Suprapubic skin (tissue), 4 donors: ENCODE measurements around the gene PAXX. TPM values are rescaled to one million over a fixed set of nuclear protein-coding genes. Genes with fewer than 3 reads are reported as not detected.

ENCODE experiments used
- DNase-seq, 2 donors: peaks; one replicate each; pipeline ENCODE4 v3.0.0-alpha.2; 2019; ENCODE audit warnings: low spot score in 2 of 2
- H3K27ac ChIP-seq: fragments of 200-600 bp; sonication (generic); one replicate; pipeline ENCODE4 v1.5.1; 2019
- H3K27me3 ChIP-seq: fragments of 200-600 bp; sonication (generic); one replicate; pipeline ENCODE4 v1.5.1; 2019
- H3K36me3 ChIP-seq: fragments of 200-600 bp; sonication (generic); one replicate; pipeline ENCODE4 v1.5.1; 2019
- H3K4me1 ChIP-seq: fragments of 200-600 bp; sonication (generic); one replicate; pipeline ENCODE4 v1.5.1; 2019
- H3K4me3 ChIP-seq: fragments of 200-600 bp; sonication (generic); one replicate; pipeline ENCODE4 v1.5.1; 2019; ENCODE audit warnings: mild to moderate bottlenecking
- H3K9me3 ChIP-seq: fragments of 200-600 bp; sonication (generic); one replicate; pipeline ENCODE4 v1.5.1; 2019
- CTCF ChIP-seq, 2 donors: fragments of 200-600 bp in 1 of 2; fragments of 450-650 bp in 1 of 2; sonication (generic) in 1 of 2; IDR thresholded peaks; one replicate each; pipeline ENCODE4 v1.5.1; 2016 to 2019; ENCODE audit warnings: antibody characterized with exemption in 2 of 2, mild to moderate bottlenecking in 1 of 2, moderate library complexity in 1 of 2
- EP300 ChIP-seq: sonication (generic); formaldehyde crosslinking; IDR thresholded peaks from one replicate; pipeline ENCODE4 v1.6.1; 2017; ENCODE audit warnings: antibody characterized with exemption
- POLR2A ChIP-seq, 2 donors: fragments of 450-650 bp; IDR thresholded peaks; one replicate each; pipeline ENCODE4 v1.6.1; 2017; ENCODE audit warnings: antibody characterized with exemption in 2 of 2, mild to moderate bottlenecking in 2 of 2, moderate library complexity in 2 of 2
- POLR2AphosphoS5 ChIP-seq, 3 donors: sonication (generic); formaldehyde crosslinking; IDR thresholded peaks; one replicate each; pipeline ENCODE4 v1.6.1; 2017; ENCODE audit warnings: antibody characterized with exemption in 3 of 3
- WGBS: methylation state at CpG from one replicate; pipeline ENCODE4 v1.1.5; 2018; 5-methylcytosine and 5-hydroxymethylcytosine counted together
- total RNA-seq, 4 donors: library from RNA; depleted of rRNA; stranded (reverse); fragments of >200 nt; gene quantifications; one replicate each; pipeline ENCODE4 v1.1.0, GENCODE V29; 2016

Gene PAXX
- total RNA-seq, 4 donors from 2014 or later = 43.2 to 68.6 (median 61.5) TPM

DNA sequence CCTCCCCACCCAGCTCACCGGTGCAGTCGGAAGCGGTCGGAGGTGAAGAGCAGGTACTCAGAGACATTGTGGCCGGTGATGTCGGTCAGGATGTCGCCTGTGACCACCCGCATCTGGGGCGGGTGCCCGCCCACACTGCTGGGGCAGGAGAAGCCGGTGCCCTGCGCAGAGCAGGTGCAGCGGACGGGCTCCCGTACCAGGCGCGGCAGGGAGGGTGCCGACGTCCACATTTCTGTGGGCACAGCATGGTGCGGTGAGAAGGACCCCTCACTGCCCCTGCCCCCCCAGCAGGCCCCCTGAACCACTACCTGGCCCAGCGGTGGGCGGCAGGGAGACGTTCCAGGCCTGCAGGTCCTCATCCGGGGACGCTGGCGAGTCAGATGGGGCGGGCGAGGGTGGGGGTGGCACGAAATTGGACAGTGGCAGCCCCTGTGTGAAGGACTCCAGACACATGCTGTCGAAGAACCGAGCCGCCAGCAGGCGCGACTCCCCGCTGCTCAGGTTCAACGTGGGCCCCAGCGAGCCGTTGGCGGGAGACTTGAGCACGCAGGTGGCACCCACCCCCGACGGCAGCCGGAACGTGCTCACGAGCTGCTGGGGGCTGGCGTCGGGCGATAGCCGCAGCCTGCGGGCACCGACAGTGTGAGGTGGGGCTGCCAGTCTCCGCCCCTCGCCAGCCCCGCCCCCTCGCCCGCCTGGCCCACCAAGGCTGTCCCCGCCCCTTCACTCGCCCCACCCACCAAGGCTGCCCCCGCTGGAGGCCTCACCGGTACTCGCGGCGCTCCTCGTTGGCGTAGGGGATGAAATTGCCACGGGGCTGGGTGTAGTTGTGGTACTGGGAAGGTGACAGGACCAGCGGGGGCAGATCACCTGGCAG, 20.7 kb downstream of the PAXX start:
- Histone ChIP-seq H3K9me3 (no peaks in the 10 kb centered on the region), H3K4me1 (no peaks in the 10 kb centered on the region), H3K27me3 (no peaks in the 10 kb centered on the region), H3K36me3 (peaks cover 87% of the 10 kb centered on the region), H3K27ac (no peak overlapping the region), H3K4me3 (no peak overlapping the region)
- no peak for DNase-seq
- WGBS = 92% methylated on average over 20 of the region's 67 CpGs
- TF ChIP-seq POLR2AphosphoS5 (IDR thresholded peaks at IDR 0.05) (no peak), POLR2A (IDR thresholded peaks at IDR 0.05) (no peak), CTCF (IDR thresholded peaks at IDR 0.05) (no peak), EP300 (no peak)

DNA sequence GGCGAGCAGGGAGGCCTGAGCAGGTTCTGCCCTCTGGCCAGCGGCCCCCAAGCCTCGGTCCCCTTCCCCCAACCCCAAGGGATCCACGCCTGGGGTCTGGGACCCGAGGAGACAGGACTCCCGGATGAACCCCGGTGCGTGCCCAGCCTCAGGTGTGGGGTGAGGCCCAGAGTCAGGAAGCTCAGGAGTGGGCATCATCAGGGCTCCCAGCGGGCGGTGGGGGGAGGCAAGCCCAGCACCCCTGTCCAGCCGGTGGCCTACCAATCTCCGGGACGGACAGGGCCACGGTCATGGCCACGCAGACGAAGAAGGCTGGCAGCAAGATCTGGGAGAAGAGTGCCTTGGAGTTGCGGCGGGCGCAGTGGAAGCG, 21.3 kb downstream of the PAXX start:
- H3K36me3 ChIP-seq = peaks cover 85% of the 10 kb centered on the region
- no peak for TF ChIP-seq EP300
- no peak overlapping the region for H3K27ac ChIP-seq
- H3K4me3 ChIP-seq = no peak overlapping the region
- no peaks in the 10 kb centered on the region for H3K9me3 ChIP-seq
- no peaks in the 10 kb centered on the region for H3K4me1 ChIP-seq
- H3K27me3 ChIP-seq = no peaks in the 10 kb centered on the region
- WGBS = 95% methylated on average over 15 of the region's 20 CpGs
- no peak for DNase-seq

- Histone ChIP-seq H3K4me1 (no peaks in the 10 kb centered on the region), H3K9me3 (no peaks in the 10 kb centered on the region), H3K27me3 (no peaks in the 10 kb centered on the region), H3K36me3 (peaks cover 85% of the 10 kb centered on the region), H3K27ac (no peak overlapping the region), H3K4me3 (no peak overlapping the region)
- no peak for TF ChIP-seq CTCF (IDR thresholded peaks at IDR 0.05)
- no peak for TF ChIP-seq POLR2AphosphoS5 (IDR thresholded peaks at IDR 0.05)
- TF ChIP-seq POLR2A (IDR thresholded peaks at IDR 0.05) = no peak
- TF ChIP-seq EP300 = no peak
- DNase-seq = no peak
- WGBS = 89% methylated on average over 16 of the region's 23 CpGs
Observed at GRCh38 chr9:137014166-137014565, 21.9 kb downstream of the PAXX start.

- Histone ChIP-seq H3K36me3 (peaks cover 77% of the 10 kb centered on the region), H3K9me3 (no peaks in the 10 kb centered on the region), H3K27me3 (no peaks in the 10 kb centered on the region), H3K4me1 (no peaks in the 10 kb centered on the region), H3K27ac (no peak overlapping the region), H3K4me3 (no peak overlapping the region)
- TF ChIP-seq POLR2AphosphoS5 (IDR thresholded peaks at IDR 0.05) (no peak), EP300 (no peak), POLR2A (IDR thresholded peaks at IDR 0.05) (no peak), CTCF (IDR thresholded peaks at IDR 0.05) (no peak)
- no peak for DNase-seq
- 92% methylated on average over 13 of the region's 36 CpGs for WGBS
Observed at GRCh38 chr9:137014776-137015539, 22.7 kb downstream of the PAXX start.

DNA sequence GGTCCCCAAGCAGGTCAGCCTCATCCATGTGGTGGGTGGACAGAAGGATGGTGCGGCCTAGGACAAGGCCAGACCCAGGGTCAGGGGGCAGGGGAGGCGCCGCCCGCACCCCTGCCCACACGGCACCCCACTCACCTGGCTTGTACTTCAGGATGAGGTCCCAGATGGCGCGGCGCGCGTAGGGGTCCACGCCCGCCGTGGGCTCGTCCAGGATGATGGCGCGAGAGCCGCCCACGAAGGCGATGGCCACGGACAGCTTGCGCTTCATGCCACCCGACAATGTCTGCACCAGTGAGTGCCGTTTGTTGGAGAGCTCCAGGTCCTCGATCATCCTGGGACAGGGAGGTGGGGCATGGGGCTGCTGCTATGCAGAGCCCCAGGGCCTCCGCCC, 23.3 kb downstream of the PAXX start:
- no peak overlapping the region for H3K4me3 ChIP-seq
- H3K9me3 ChIP-seq = no peaks in the 10 kb centered on the region
- H3K27ac ChIP-seq = no peak overlapping the region
- peaks cover 75% of the 10 kb centered on the region for H3K36me3 ChIP-seq
- WGBS = 97% methylated on average over 14 of the region's 25 CpGs
- H3K4me1 ChIP-seq = no peaks in the 10 kb centered on the region
- TF ChIP-seq POLR2A (IDR thresholded peaks at IDR 0.05) (no peak), POLR2AphosphoS5 (IDR thresholded peaks at IDR 0.05) (no peak), EP300 (no peak), CTCF (IDR thresholded peaks at IDR 0.05) (no peak)
- H3K27me3 ChIP-seq = no peaks in the 10 kb centered on the region
- DNase-seq = no peak
